ENCODE measurements around the gene LRRC15. TPM values are rescaled to one million over a fixed set of nuclear protein-coding genes. Genes with fewer than 3 reads are reported as not detected.
A peak's percentile ranks its signal among the peaks of the same experiment; 100 is the strongest.

The LRRC15 gene
- total and polyA plus RNA-seq, 8 donors, result 0.02 to 0.25 (median 0.08) TPM; not detected in 1

DNA sequence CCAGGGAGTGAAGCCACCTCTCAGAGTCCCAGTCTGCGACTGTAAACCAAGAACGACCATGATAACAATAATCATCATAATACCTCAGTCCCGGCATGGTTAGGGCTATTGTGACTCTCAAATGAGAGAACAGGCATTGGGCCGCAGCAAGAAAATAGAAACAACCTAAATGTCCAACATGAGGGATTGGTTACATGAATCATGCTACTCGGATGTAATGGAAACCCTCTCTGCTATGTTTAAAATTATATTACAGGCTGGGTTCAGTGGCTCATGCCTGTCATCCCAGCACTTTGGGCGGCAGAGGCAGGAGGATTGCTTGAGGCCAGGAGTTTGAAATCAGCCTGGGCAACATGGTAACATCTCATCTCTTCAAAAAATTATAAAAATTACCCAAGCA lies 21.2 kb downstream of the LRRC15 start:
- TF ChIP-seq, protein P1, sequence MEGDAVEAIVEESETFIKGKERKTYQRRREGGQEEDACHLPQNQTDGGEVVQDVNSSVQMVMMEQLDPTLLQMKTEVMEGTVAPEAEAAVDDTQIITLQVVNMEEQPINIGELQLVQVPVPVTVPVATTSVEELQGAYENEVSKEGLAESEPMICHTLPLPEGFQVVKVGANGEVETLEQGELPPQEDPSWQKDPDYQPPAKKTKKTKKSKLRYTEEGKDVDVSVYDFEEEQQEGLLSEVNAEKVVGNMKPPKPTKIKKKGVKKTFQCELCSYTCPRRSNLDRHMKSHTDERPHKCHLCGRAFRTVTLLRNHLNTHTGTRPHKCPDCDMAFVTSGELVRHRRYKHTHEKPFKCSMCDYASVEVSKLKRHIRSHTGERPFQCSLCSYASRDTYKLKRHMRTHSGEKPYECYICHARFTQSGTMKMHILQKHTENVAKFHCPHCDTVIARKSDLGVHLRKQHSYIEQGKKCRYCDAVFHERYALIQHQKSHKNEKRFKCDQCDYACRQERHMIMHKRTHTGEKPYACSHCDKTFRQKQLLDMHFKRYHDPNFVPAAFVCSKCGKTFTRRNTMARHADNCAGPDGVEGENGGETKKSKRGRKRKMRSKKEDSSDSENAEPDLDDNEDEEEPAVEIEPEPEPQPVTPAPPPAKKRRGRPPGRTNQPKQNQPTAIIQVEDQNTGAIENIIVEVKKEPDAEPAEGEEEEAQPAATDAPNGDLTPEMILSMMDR (IDR thresholded peaks at IDR 0.05), result no peak
- FAIRE-seq (no peak), DNase-seq (no peak), ATAC-seq (no peak)
- Histone ChIP-seq H3K36me3 (no peaks in the 10 kb centered on the region), H3K27ac (no peak overlapping the region), H3K4me1 (peaks cover 0 to 2% (median 0%) of the 10 kb centered on the region in 3 donors), H3K9me3 (no peaks in the 10 kb centered on the region), H3K4me3 (no peak overlapping the region), H3K27me3 (no peaks in the 10 kb centered on the region)
- 69 to 70% methylated on average over 6 of the region's 6 CpGs for WGBS, 2 donors
- intact Hi-C loops (cut with DNase I), result no loop called here

DNA sequence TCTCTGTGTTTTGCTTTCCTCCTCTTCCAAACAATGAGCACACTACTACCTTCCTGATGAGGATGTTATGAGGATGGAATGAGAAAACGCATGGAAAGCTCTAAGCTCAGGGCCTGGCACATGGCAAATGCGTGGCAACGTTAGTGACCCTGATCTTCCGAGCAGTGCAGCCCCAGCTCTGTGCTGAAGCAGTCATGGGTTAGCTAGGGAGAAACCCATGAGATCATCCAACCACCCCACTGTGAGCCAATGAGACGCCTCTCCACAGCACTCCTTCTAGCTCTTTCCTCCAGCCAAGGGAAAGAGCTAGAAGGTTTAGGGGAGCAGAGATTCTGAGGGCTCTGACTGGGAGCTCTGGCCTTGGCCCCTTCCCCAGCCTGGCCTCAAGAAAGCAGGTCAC lies 22.9 kb downstream of the LRRC15 start:
- no peak for DNase-seq
- Histone ChIP-seq H3K4me1 (peaks cover 0 to 2% (median 0%) of the 10 kb centered on the region in 3 donors), H3K9me3 (no peaks in the 10 kb centered on the region), H3K36me3 (no peaks in the 10 kb centered on the region), H3K27me3 (no peaks in the 10 kb centered on the region), H3K27ac (no peak overlapping the region), H3K4me3 (no peak overlapping the region)
- FAIRE-seq, result no peak
- 49 to 58% methylated on average over 5 of the region's 5 CpGs for WGBS, 2 donors
- TF ChIP-seq, protein P1 (IDR thresholded peaks at IDR 0.05), result no peak
- ATAC-seq, result peak in 1 of 4 donors; percentile 29
- intact Hi-C loops (cut with DNase I), result no loop called here

DNA sequence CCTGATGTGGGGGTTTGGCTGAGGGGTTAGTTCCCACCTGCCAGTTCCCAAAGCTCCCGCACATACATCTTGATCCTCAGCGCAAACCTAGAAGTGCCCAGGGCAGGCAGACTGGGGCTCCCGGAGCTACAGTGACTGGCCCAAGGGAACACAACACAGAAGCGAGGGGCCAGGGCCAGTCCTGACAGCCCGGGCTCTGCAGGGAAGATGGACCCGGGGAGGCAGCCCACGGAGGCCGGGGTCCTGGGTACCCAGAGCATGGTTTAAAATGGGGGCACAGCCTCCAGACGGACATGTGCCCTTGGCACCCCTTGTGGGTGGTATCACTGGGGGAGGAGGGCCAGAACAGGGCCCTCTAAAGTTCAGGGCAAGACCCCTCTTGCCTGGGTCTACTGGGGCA lies 23.5 kb downstream of the LRRC15 start:
- peaks cover 0 to 2% (median 0%) of the 10 kb centered on the region in 3 donors for H3K4me1 ChIP-seq
- H3K27ac ChIP-seq, result no peak overlapping the region
- H3K27me3 ChIP-seq, result no peaks in the 10 kb centered on the region
- ATAC-seq (no peak), FAIRE-seq (no peak), DNase-seq (no peak)
- WGBS, 2 donors, result 59 to 72% methylated on average over 9 of the region's 9 CpGs
- H3K9me3 ChIP-seq, result no peaks in the 10 kb centered on the region
- H3K36me3 ChIP-seq, result no peaks in the 10 kb centered on the region
- intact Hi-C loops (cut with DNase I), result no loop called here
- H3K4me3 ChIP-seq, result no peak overlapping the region
- TF ChIP-seq, protein P1 (IDR thresholded peaks at IDR 0.05), result no peak

DNA sequence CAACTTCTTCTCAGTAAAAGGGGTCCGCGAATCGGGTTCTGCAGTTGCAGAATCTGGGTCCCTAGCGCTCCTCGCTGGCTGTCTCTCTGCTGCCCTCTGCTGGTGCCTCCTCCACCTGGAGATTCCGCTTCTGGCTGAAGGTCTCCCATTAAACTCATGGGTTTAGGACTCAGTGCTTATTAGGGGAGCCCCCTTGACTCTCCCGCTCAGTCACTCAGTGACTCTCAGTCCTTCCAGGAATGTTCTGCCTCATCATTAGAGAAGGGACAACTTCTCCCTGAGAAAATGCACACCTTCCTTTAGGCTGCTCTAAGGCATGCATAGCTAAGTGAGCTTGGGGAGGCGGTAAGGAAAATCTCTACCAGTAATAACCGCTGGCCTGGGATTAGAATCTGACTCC lies 25.5 kb downstream of the LRRC15 start:
- 23% methylated on average over 9 of the region's 9 CpGs for WGBS, 2 donors
- no peaks in the 10 kb centered on the region for H3K9me3 ChIP-seq
- H3K4me1 ChIP-seq, result peaks cover 0 to 2% (median 0%) of the 10 kb centered on the region in 3 donors
- FAIRE-seq, result no peak
- no peaks in the 10 kb centered on the region for H3K27me3 ChIP-seq
- TF ChIP-seq, protein P1 (IDR thresholded peaks at IDR 0.05), result peak; percentile 80 to 92 (median 88)
- no peak overlapping the region for H3K4me3 ChIP-seq
- intact Hi-C loops (cut with DNase I), result no loop called here
- no peaks in the 10 kb centered on the region for H3K36me3 ChIP-seq
- H3K27ac ChIP-seq, result no peak overlapping the region
- peak; percentile 78 to 93 (median 86) for ATAC-seq
- peak in 5 of 6 donors; percentile 56 to 92 (median 77) for DNase-seq

DNA sequence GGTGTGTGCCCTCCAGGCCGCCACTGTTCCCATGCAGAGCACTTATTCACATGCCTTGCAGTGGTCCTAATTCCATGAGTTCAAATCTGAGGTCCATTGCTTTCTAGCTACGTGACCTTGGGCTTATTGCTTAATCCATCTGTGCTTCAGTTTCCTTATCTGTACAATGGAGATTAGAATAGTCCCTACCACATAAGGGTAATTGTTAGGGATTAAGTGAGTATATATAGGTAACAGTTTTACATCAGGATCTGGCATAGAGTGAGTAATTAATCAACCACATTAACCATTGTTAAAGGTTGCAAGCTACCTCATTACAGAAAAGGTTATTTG lies 26.0 kb downstream of the LRRC15 start:
- H3K27ac ChIP-seq, result no peak overlapping the region
- no peaks in the 10 kb centered on the region for H3K9me3 ChIP-seq
- H3K4me3 ChIP-seq, result no peak overlapping the region
- no peaks in the 10 kb centered on the region for H3K27me3 ChIP-seq
- 64 to 79% methylated on average over 2 of the region's 2 CpGs for WGBS, 2 donors
- peaks cover 0 to 2% (median 0%) of the 10 kb centered on the region in 3 donors for H3K4me1 ChIP-seq
- no peak for FAIRE-seq
- ATAC-seq, result no peak
- TF ChIP-seq, protein P1 (IDR thresholded peaks at IDR 0.05), result no peak
- intact Hi-C loops (cut with DNase I), result no loop called here
- no peak for DNase-seq
- H3K36me3 ChIP-seq, result no peaks in the 10 kb centered on the region

Data from pancreas (tissue), 10 donors.